Brain pericyte (primary cell): ENCODE measurements around the gene DNAH14.
"Not testable (repeated sequence)": the region's sequence is repeated elsewhere in the genome, so short reads cannot be mapped to it uniquely, and the experiment has no call there.

Experiments used
- DNase-seq: peaks from one replicate; pipeline ENCODE4 v3.0.0-alpha.2; 2012; ENCODE audit warnings: low read depth, low spot score

DNAH14 gene

GRCh38 chr1:225147791-225148190 lies 218.3 kb downstream of the DNAH14 start:
- not testable (repeated sequence) for DNase-seq

DNA sequence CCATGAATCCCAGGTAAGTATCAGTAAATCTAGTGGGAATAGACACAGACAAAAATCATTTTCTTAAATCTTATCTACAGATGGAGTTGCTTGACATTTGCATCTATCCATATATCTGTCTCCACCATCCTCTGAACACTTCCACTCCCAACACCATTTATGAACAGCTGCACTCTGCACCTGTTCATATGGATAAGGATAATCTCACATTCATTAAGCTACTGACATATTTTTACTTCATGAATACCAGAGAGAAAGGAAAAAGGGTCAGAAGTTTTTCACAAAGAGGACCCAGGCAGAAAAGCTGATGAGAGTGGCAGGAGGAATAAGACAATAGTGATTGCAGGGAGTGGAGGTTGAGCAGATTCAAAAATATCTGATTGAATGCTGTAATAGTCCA lies 222.6 kb downstream of the DNAH14 start:
- DNase-seq: no peak

- DNase-seq: no peak
Observed at GRCh38 chr1:225155555-225155954, 226.1 kb downstream of the DNAH14 start.

GRCh38 chr1:225156254-225156653 lies 226.8 kb downstream of the DNAH14 start:
- no peak for DNase-seq

DNA sequence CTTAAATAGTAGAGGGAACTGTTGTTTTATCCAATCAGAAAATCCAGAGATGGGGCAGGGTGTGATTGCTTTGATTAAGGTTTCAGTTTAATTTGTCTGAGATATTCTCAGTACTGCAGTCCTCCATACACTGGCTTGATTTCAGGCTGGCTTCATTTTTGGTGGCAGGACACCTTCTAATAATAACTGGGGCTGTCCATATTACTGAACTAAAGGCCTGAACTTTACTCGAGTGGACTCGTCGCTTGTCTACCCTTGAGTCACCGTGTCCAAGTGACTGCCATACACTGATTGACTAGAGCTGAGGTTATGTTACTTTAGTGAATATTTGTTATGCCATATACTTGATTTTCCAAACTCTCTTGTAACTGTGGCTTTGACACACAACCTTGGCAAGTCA lies 228.8 kb downstream of the DNAH14 start:
- no peak for DNase-seq

- no peak for DNase-seq
Observed at GRCh38 chr1:225159793-225160192, 230.3 kb downstream of the DNAH14 start.

- not testable (repeated sequence) for DNase-seq
Observed at GRCh38 chr1:225177409-225177808, 247.9 kb downstream of the DNAH14 start.

DNA sequence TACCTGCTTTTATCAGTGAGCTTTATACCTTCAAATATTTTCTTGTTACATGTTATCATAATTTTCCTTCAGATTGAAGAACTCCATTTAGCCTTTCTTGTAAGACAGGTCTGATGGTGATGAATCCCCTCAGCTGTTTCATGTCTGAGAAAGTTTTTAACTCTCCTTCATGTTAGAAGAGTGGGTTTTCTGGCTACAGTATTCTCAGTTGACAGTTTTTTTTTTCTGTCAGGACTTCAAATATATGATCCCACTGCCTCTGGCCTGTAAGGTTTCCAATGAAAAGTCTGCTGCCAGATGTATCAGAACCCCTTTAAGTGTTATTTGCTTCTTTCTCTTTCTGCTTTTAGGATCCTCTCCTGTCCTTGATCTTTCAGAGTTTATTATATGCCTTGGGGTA lies 250.2 kb downstream of the DNAH14 start:
- no peak for DNase-seq

DNA sequence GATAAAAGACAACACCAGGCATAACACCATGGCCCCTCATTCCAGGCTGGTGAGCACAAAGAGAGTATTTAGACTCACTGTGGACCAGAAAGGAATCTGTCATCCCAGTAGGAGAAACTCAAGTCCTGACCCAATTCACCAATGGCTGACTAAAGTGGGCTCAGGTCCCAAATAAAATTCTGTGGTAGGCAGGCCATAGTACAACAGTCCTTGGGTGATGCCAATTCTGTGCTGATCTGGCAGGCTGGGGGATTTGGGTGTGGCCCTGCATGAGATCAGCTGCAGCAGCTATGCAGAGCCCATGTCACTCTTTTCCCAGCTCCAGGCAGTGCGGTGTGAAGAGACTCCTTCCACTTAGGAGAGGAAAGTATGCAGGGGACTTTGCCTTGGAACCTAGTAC lies 253.2 kb downstream of the DNAH14 start:
- DNase-seq: no peak

DNA sequence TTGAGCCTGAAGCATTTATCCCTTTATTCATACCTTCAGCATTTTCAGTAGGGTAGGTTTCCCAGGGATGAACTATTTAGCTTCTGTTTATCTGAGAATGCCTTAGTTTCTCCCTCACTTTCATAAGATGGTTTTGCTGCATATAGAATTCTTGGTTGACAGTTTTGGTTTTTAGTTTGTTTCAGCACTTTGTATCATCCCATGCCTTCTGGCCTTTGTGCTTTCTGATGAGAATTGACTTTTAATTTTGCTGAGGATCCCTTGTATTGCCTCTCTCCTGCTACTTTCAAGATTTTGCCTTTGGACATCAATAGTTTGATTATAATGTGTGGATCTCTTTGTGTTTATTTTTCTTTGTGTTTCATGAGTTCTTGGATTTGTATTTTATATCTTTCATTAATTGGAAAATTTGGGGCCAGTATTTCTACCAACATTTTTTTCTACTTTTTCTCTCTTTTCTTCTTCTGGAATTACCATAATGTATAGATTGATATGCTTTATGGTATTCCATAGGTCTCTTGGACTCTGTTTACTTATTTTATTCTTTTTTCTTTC lies 261.8 kb downstream of the DNAH14 start:
- no peak for DNase-seq

- no peak for DNase-seq
Observed at GRCh38 chr1:225201447-225201846, 272.0 kb downstream of the DNAH14 start.

DNA sequence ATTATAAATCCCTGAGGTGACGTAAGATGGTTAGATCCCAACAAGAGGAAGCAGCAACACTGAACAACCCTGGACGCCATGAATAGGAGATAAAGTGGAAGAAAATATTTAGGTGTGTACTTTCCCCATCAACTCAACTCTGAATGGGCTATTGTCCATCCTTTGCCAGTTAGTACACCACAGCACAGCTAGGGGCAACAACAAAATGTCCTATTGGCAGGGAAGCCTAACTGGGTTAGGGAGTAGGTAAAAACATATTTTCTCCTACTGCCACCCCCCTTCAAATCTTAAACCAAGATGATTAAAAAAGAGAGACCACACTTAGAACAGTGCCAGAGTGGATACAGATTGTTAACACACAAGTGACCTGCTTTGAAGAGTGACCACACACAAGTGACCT lies 278.3 kb downstream of the DNAH14 start:
- no peak for DNase-seq

GRCh38 chr1:225209153-225209552 lies 279.7 kb downstream of the DNAH14 start:
- no peak for DNase-seq

DNA sequence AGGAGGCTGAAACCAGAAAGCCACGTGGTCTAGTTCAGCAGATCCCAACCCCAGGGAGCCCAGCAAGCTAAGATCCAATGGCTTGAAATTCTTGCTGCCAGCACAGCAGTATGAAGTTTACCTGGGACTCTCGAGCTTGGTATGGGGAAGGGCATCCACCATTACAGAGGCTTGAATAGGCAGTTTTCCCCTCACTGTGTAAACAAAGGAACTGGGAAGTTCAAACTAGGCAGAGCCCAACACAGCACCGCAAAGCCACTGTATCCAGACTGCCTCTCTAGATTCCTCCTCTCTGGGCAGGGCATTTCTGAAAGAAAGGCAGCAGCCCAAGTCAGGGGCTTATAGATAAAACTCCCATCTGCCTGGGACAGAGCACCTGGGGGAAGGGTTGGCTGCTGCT lies 280.7 kb downstream of the DNAH14 start:
- not testable (repeated sequence) for DNase-seq

GRCh38 chr1:225211694-225212442 lies 282.4 kb downstream of the DNAH14 start:
- DNase-seq: not testable (repeated sequence)

DNA sequence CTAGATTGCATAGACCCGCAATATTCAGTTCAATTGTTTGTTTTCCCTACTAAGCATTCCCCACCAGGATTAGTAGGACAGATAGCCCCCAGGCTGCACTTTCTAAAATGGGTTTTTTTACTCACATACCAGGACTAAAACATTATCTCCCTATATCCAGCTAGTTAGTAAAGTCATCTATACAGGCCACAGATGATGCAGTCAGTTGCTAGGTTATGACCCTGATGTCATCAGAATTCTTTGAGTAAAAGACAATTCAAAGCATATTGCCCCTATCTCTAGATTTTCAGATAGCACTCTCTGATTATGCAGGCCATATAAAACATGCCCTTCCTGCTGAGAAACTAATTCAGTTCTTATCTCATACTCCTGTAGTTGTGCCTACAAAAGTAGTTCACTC lies 294.8 kb downstream of the DNAH14 start:
- no peak for DNase-seq

- DNase-seq: no peak
Observed at GRCh38 chr1:225225681-225226080, 296.2 kb downstream of the DNAH14 start.

DNA sequence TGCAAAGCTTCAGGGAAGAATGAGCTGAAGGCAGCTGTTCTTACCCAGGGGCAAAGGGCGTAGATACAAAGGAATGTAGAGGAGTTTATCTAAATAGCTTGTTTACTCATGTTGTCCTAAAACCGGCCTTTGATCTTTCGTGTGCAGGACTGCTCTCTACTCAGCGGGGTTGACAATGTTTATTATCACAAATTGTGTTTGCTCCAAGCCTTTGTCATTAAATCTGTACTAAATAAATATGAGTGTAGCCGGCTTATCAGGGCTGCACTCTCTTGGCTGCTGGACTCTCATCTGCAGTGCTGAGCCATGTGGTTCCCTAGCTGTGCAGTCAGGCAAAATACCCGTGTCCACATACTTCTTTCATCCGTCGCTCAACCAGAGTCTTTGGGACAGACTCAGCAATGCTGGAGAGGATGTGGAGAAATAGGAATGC lies 299.4 kb downstream of the DNAH14 start:
- DNase-seq: no peak

DNA sequence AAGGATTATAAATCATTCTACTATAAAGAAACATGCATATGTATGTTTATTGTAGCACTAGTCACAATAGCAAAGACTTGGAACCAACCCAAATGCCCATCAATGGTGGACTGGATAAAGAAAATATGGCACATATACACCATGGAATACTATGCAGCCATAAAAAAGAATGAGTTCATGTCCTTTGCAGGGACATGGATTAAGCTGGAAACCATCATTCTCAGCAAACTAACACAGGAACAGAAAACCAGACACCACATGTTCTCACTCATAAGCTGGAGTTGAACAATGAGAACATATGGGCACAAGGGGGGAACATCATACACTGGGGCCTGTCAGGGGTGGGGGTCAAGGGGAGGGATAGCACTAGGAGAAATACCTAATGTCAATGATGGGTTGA lies 300.0 kb downstream of the DNAH14 start:
- DNase-seq: not testable (repeated sequence)

DNA sequence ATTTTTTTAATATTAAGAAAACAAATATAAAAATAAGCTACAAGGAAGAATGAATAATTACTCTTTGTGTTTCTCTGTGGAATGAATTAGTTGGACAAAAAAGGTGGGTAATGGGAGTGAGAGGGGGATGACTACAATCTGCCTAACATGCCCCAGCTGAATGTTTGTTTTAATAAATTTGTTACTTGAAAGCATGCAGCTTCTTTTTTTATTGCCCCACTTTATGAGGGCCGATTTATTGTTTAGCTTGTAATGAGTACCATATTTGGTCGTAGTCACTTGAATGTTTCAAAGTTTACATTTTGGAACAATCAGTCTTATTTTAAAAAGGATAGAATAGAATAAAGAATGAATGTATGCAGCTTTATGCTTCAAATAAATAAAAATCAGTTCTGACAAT lies 301.0 kb downstream of the DNAH14 start:
- no peak for DNase-seq

GRCh38 chr1:225232930-225233329 lies 303.5 kb downstream of the DNAH14 start:
- not testable (repeated sequence) for DNase-seq

DNA sequence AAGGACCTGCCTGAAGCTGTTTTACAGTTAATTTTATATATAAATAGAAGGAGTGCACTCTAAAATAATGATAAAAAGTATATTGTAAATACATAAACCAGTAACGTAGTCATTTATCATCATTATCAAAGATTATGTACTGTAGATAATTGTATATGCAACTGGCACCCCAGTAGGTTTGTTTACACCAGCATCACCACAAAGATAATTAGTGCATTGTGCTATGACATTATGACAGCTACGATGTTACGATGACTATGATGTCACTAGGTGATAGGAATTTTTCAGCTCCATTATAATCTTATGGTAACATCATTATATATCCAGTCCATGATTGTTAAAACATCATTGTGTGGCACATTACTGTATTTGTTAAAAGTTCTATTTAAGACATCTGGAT lies 313.1 kb downstream of the DNAH14 start:
- no peak for DNase-seq

GRCh38 chr1:225250432-225250831 lies 321.0 kb downstream of the DNAH14 start:
- DNase-seq: no peak

GRCh38 chr1:225253173-225253572 lies 323.7 kb downstream of the DNAH14 start:
- DNase-seq: no peak
